GM18502 (cell line): ENCODE data around the gene FABP1.

Experiments used
- ATAC-seq: cut with Tn5 transposase; IDR thresholded peaks from one replicate; pipeline ENCODE4 v1.9.1; 2021; ENCODE audit warnings: mild to moderate bottlenecking; ENCODE audit not compliant: unreplicated experiment, poor library complexity

FABP1 gene

DNA sequence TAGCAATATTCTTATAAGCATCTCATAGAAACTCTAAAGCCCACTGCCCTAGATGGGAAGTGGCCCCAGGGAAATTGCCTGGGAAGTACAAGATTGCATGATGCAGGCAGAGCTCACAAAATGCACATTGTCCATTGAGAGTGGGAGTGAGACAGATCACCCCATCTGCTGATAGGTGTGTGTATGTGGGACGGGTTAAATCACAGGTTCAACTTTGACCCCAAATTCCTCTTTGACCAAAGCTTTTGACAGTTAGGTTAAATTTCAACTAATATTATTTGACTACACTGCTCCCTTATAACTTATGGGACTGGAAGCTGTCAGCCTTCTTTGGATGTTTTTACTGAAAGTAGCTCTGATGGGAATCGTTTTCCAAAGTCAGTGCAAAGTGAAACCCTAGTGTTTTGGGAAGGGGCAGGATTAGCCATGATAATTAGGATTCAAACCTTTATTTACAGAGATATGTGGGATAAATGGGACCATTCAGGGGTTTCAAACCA is 11.4 kb upstream of the FABP1 start:
- no peak for ATAC-seq

DNA sequence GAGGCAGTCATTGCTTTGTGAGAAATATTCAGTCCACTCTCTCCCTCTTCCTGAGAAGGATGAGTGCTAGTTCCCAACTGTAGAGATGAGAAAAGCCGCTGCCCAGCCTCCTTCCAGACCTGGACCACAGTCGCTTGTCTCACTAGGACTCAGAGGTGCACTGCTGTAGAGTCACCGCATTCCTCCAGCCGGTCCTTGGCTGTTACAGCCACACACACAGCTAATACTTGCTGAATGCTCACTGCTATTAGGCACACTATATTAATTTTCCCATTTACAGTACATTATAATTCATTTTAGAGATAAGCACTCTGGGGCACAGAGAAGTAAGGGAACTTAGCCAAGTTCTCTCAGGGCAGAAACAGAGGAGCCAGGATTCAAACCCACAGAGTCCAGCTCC is 10.0 kb upstream of the FABP1 start:
- no peak for ATAC-seq

DNA sequence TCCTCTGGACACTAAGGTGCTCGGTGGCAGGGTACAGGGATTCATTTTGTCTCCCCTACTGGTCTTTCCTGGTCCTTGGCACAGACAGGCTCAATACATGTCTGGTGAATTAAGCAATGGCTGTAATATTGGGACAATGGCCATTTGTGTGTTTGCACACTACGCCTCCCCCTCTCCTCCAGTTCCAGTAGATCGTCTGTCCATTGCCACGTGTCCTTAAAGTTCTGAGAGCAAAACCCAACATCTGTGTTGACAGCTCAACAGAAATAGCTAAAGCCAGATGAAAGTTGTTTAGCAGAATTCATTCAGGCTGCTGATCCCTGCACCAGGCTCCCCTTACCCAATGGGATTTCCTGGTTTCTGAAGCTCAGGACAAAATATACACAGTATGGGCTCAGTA is 9.0 kb upstream of the FABP1 start:
- ATAC-seq = no peak

DNA sequence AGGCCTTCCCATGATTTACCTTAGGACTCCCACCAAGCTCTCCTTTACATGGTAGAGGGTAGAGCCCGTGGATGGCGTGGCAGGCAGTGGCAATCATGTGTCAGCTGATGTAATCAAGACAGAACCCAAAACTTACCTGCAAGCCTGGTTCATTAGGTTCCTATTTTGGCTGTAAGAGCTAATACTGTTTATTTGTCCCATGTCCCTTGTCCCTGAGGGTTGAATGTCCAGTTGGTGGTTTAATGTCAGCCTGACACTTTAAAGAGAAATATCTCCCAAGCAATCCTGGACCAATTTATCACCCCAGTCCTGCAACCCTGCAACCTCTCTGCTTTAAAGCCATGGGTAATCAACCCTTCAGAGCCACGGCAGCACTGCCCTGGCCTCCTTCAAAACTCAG is 6.0 kb upstream of the FABP1 start:
- ATAC-seq = no peak

DNA sequence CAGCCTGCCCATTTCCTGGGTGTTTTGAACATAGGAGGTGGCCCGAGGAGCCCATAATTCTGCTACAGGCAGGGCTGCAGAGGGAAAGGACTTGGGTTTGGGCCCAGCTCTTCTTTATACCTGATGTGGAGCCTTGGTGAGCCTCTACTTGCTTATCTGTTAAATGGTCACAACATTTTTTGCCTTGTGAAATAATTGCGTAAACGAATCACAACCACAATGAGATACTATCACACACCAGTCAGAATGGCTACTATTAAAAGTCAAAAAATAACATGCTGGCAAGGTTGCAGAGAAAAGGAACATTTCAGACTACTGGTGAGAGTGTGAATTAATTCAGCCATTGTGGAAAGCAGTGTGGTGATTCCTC is 4.1 kb upstream of the FABP1 start:
- no peak for ATAC-seq

DNA sequence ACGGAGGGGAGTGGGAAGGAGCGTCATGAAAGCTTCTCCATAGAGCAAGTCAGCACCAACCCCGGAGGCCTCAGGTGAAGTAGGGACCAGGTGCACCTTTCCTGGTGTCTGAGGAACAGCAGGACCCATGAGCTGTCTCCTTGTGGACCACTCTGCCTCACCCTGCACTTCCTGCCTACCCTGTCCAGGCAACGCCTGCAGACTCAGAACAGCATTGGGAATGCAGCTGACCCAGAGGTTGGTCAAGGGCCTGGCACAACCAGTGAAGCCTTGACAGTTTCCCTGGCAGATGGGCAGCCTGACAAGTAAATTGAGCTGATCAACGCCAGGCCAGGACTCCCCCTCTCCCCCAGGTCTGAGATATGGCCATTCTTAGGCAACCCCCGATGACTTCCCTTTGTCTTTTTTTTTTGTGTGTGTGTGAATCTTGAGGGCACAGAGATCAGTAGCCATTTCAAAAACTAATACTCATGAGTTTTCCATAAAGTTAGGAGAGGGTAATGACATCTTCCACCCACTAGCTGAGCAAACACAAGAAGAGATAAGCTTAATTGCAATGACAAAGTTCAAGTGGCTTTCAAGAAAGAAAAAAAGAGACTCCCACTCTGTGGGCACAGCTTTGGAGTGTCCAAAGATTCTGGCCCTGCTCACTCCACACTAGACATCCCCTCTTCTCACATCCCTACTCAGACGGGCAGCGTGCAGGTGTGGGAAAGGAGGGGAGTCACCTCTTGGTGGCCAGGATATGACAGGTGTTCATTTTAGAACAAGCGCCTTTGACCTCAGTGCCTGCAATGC is 3.5 kb upstream of the FABP1 start:
- no peak for ATAC-seq

DNA sequence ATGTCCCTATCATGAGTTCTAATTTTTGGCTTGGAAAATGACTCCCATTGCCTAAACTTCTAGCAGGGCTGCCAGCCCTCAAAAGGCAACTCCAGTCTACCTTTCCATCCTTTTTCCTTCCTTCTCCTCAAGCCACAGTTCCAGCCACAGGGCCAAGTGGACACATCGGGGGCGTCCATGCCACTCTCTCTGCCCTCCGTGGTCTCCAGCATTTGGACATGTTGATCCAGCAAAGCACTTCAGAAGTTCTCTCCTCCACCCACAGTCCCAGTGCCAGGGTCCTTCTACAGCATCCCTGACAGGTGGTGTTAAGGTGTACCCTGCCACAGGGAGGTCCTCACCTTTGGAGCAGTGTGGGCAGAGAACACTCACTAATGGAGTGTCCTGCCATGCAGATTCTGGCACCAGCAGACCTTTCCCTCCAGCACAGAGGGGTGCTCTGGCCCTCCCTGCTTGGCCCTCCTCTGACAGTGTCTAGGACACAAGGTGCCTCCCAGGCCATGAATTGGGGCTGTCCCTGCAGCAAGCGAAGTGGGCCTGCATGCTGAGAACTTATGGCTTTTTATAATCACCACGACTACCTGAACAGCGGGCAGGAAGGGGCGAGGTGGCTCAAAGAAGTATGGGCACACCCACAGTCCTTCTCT is 1.6 kb upstream of the FABP1 start:
- no peak for ATAC-seq

DNA sequence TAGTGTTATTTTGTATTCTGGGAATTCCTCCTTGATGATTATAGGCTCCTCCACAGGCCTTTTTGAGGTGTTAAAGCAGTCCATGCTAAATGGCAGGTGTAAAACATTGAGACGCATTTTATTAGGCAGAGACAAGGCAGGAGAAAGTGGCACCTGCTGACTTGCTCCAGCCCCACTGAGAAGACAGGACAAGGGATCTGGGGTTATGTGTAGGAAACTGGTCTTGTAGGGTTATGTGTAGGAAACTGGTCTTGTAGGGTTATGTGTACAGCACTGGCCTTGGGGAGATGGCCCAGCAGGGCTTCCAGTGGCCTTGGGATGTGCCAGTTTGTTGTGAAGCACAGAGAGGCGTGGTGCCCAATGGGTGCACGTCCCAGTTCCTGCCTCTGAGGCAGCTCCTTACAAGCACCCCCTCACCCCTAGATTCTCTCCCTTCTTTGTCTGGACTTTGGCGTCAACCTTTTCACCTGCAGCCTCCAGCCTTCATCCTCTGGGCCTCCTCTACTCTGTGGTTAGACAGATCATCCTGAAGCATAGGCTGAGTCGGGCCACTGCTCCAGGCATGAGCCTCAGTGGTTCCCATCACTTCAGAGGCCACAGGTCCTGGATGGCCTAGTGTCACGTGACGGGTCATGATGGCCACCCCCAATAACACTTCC is 921 bp upstream of the FABP1 start:
- ATAC-seq = no peak

DNA sequence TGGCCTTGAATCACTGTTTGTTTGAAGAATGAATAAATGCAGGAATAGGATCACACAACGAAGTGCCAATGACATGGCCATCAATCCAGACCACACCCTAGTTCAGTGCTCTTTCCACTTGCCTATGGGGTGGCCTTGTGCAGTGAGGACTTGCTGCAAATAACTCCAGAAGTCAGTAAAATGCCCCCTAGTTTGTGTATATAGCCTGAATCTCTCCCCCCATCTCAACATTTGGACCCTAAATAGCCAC is 299 bp downstream of the FABP1 start:
- no peak for ATAC-seq

DNA sequence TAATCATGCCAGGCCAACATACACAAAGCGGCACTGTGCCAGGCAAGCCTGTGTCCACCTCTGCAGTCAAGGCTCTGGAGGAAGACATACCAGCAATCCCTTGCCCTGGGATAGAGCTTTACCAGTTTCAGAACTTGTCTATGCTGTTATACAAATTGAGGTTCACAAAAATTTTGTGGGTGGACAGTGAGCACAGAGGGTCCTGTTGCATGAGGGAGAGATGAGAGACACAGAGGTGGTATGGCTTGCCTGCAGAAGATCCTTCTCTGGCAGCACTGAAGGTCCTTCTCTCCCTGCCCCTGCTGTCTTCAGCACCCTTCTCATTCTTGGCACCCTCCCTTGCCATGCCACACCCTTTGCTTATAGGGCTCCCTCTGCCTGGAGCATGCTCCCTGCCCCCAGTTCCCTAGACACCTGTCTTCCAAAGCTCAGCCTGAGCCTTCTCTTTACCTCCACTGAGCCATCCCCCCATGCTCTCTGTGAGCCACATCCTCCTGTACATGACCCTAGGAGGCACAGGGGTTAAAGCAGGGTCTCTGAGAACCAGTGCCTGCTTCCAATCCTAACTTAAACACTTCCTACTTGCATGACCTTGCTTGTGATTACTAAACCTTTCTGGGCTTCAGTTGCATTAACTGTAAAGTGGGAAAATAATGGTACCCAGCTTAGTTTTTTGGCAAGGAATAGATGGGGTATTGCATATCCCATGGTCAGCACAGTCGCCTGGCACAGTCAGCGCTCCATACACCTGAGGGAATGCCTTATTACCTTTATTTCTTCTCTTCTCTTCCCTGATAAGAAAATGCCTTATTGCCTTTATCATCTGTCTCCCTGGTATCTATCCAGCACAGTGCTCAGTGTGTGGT is 857 bp downstream of the FABP1 start:
- ATAC-seq = no peak

DNA sequence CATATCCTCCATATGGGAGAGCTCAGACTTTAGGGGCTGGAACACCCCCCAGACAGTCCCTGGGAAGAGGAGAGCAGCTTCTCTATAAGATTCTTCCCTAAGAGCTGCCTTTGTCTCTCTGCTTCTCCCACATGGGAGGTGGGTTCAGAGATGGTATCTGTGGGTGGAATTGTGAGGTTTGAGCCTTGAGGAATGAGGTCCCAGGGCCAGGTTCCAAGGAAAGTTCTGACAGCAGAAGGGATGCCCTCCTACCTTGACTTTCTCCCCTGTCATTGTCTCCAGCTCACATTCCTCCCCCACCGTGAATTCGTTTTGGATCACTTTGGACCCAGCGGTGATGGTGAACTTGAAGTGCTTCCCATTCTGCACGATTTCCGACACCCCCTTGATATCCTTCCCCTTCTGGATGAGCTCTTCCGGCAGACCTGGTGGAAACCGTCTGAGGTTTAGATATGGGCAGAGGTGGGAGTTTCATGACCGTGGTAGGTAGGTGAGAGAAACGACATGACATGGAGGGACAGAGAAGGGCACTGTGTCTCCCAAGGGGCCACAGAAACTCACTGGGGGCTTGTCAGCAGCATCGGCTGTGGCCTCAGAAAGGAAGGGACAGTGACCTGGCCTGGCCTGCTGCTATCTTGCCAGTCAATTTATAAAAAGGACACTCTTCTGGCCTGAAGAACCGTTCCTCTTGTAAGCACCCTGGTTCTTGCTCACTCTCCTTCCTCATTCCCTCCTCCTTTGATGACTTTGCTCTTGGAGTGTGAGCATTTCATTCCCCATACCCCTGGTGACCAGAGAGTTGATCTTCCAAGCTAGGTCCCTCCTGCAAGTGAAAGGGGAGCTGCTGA is 1.7 kb downstream of the FABP1 start:
- ATAC-seq = no peak

DNA sequence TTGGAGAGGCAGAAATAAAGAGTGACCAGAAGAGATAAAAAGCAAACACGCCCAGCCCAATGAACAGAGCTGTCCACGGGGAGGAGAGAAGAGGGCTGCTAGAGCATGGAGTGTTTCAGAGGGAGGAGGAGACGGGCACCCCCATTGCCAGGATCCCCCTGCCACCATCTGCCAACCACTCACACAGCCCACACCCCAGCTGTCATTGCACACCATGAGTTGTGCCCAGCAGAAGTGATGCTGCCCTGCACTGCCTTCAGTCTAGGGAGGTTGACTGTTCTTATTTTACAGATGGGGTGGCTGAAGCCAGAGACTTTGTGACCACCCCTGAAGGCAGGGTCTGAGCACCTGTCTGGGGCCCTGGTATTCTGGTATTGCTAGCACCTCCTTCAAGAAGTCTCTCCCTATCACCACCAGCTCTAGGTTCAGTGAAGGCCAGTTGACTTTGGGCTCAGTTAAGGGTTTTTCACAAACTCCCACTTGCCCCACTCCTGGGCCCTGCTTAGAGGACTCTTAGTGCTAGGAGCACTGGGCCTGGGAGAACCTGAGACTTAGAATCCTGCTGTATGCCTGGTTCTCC is 2.4 kb downstream of the FABP1 start:
- ATAC-seq = no peak

DNA sequence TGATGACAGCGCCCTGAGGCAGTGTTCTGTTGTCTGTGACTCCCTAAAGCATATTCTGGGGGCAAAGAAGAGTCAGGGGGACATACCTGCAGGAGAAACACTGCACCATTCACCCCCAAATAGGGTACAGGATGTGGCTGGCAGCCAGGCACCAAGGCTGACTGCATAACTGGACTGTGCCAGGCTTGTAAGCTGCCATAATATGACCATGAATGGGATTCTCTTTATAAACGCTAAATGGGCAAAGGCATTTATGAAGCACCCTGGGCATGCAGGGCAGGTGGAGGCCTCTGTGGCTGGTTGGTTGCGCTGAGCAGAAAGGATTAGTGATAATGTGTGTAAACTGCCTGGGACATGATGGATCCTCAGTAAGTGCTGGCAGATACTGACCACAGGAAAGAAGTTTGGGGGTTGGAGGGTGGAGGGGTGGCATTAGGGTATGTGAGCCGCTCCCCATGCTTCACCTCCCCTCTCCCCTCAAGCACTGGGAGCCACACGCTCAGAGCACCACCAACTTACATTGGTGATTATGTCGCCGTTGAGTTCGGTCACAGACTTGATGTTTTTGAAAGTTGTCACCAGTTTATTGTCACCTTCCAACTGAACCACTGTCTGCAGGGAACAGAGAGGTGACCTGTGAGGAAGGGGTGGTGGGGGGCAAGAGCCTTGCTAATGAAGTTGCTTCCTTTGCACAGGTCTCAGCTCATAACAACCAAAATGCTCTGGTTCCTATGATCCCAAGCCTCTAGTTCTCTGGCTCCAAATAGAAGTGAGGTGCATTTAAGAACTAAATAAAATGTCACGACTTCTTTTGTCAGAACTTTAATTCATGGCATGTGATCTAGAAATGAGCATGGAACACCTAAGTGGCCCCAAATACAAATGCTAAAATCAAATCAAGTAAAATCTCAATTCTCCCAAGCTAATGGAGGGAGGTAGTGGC is 3.6 kb downstream of the FABP1 start:
- ATAC-seq = no peak

DNA sequence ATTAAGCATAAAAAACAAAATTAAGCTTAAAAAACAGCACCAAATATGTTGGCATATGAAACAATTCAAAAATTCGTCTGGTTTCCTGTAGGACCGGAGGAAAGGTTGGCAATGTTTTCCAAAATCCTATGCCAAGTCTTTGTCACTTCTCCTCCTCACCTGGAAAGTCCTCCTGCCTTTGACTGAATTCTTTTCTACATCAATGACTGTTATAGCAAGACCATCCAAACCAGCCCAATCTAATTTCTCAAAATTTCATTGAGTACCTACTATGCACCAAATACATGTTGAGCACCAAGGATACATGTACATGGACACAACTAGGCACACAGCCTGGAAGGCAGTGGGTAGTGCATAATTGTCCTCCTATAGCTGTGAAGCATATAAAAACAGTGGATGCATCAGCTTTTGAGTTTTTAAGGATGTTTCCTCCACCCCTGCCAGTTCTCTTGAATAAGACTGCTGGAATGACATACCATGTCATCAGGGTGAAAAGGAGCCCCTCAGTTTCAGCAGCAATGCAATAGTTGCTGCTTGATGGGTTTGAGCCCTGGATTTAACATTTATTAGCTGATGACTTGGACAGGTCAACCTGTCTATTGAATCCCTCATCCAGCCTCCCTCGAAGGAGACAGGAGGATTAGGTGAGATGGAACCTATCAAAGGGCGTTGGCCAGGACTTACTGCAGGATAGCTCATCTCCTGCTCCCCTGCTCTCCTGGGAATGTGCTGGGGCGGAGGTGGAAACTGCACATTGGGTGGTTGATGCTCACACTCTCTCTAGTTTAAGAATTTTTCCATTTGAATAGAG is 4.5 kb downstream of the FABP1 start:
- no peak for ATAC-seq

DNA sequence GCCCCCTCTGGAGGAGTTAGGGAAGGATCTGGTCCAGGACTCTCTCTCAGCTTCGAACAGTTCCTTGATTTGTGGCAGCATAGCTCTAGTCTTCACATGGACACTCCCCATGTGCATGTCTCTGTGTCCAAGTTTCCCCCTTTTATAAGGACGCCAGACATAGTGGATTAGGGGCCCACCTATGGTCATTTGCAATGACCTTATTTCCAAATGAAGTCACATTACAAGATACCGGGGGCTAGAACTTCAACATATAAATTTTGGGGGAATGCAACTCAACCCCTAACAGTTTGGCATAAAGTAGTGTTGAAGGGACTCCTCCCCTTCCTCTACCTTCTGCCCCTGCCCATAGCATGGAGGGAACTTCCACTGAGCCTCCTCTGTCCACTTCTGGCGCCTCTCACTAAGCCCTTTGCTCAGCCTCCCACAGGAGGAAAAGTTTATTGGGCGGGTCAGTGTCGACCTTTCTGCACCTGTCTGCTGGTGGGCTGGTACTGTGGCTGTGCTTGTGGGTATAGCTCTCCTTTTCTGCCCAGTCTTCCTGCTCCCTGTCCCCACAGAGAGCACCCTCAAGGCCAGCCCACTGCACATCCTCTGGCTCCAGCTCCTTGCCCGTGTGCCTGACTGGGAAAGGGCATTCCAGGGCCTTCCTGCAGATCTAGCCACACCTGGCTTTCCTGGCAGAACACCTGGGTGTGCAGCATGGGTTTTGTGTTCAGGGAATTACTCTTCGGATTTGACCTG is 5.5 kb downstream of the FABP1 start:
- ATAC-seq = no peak

DNA sequence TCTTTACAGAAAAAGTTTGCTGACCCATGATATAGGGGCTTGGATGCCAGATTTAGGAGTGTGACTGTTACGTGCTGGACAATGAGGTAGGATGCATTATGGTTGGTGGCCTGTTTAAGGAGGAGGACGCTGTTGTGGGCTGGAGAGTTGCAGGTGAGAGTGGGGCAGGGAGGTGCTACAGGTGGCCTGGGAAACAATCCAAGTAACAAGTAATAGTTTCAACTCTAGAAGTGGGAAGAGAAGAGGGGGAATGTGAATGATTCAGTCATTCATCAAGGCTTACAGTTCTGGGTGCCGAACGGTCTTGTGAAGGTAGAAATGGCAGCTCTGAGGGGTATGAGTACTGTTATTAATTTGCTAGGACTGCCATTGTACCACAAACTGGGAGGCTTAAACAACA is 6.2 kb downstream of the FABP1 start:
- ATAC-seq = no peak

DNA sequence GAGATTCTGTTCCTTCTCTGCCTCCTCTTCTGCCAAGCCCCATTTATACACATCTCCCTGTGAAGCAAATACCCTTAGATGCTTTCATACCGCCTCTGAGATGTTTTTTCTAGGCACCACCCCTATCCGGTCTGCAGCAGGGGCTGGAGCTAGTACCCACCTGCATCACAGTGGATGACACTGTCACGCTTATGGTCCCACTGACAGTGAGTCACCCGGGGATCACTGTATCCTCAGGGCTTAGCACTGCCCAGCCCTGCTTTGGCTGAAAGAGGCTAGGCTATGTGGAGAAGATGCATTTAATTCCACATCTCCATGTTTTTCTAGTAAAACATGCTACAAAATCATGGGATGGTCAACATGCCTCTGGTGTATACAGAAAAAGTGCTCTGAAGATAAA is 9.9 kb downstream of the FABP1 start:
- no peak for ATAC-seq
